Astrocyte (in vitro differentiated cells and primary cell): Measurements from ENCODE around the gene TBXT. TPM values are rescaled to one million over a fixed set of nuclear protein-coding genes. Genes with fewer than 3 reads are reported as not detected.

Source experiments
- DNase-seq: peaks from one replicate; pipeline ENCODE4 v3.0.0-alpha.2; 2010; ENCODE audit warnings: low read depth
- FAIRE-seq: peaks from 2 replicates; lab custom pipeline; 2011; peaks lifted over from hg19 to GRCh38; lab: Jason Lieb, UNC
- H2AFZ ChIP-seq: 2 replicates; pipeline ENCODE4 v1.6.0; 2012; ENCODE audit warnings: low read depth, low read length, inconsistent platforms
- H3K27ac ChIP-seq: 2 replicates; pipeline ENCODE4 v1.5.1; 2011; ENCODE audit warnings: low read depth, low read length, inconsistent platforms
- H3K27me3 ChIP-seq: 2 replicates; pipeline ENCODE4 v1.6.0; 2011; ENCODE audit warnings: low read length, inconsistent platforms; ENCODE audit not compliant: insufficient read depth
- H3K36me3 ChIP-seq: 2 replicates; pipeline ENCODE4 v1.5.1; 2011; ENCODE audit warnings: low read length, inconsistent platforms; ENCODE audit not compliant: insufficient read depth
- H3K4me1 ChIP-seq: 2 replicates; pipeline ENCODE4 v1.5.1; 2011; ENCODE audit warnings: low read length, inconsistent platforms; ENCODE audit not compliant: insufficient read depth
- H3K4me2 ChIP-seq: 2 replicates; pipeline ENCODE4 v1.6.0; 2012; ENCODE audit warnings: low read length, inconsistent platforms
- H3K4me3 ChIP-seq: 2 replicates; pipeline ENCODE4 v1.5.1; 2011; ENCODE audit warnings: low read depth, mild to moderate bottlenecking, low read length, inconsistent platforms; ENCODE audit not compliant: insufficient read depth
- H3K79me2 ChIP-seq: 2 replicates; pipeline ENCODE4 v1.6.0; 2012; ENCODE audit warnings: mild to moderate bottlenecking, low read length, inconsistent platforms; ENCODE audit not compliant: insufficient read depth
- H3K9ac ChIP-seq: 2 replicates; pipeline ENCODE4 v1.6.0; 2012; ENCODE audit warnings: mild to moderate bottlenecking, low read length, inconsistent platforms
- H3K9me3 ChIP-seq: 2 replicates; pipeline ENCODE4 v1.5.1; 2012; ENCODE audit warnings: low read depth, mild to moderate bottlenecking, low read length, inconsistent platforms; ENCODE audit not compliant: insufficient read depth
- H4K20me1 ChIP-seq: 2 replicates; pipeline ENCODE4 v1.6.0; 2012; ENCODE audit warnings: low read length, inconsistent platforms; ENCODE audit not compliant: insufficient read depth
- H3K27ac Mint-ChIP-seq: one replicate; pipeline ENCODE4 v1.8.0; 2021; ENCODE audit warnings: mild to moderate bottlenecking, mixed read lengths; ENCODE audit not compliant: unreplicated experiment
- H3K27me3 Mint-ChIP-seq: one replicate; pipeline ENCODE4 v1.8.0; 2021; ENCODE audit warnings: low read depth, mixed read lengths; ENCODE audit not compliant: unreplicated experiment
- H3K36me3 Mint-ChIP-seq: one replicate; pipeline ENCODE4 v1.8.0; 2021; ENCODE audit warnings: low read depth, mixed read lengths; ENCODE audit not compliant: unreplicated experiment
- H3K4me1 Mint-ChIP-seq: one replicate; pipeline ENCODE4 v1.8.0; 2021; ENCODE audit warnings: low read depth, mixed read lengths; ENCODE audit not compliant: unreplicated experiment
- H3K4me3 Mint-ChIP-seq: one replicate; pipeline ENCODE4 v1.8.0; 2021; ENCODE audit warnings: mild to moderate bottlenecking, moderate library complexity, mixed read lengths; ENCODE audit not compliant: unreplicated experiment
- H3K9me3 Mint-ChIP-seq: one replicate; pipeline ENCODE4 v1.8.0; 2021; ENCODE audit warnings: mild to moderate bottlenecking, mixed read lengths; ENCODE audit not compliant: unreplicated experiment
- EZH2 ChIP-seq: IDR thresholded peaks from 2 replicates; pipeline ENCODE4 v1.6.1; 2012; ENCODE audit warnings: mild to moderate bottlenecking, low read length, inconsistent platforms; ENCODE audit not compliant: insufficient read depth
- total RNA-seq: library from RNA; stranded (reverse); gene quantifications from 2 replicates; pipeline ENCODE4 v1.2.1, GENCODE V29; 2021
- TF ChIP-seq, protein P1 (sequence below): IDR thresholded peaks from 2 replicates; pipeline ENCODE4 v1.5.1; 2011; ENCODE audit warnings: low read depth, mild to moderate bottlenecking, inconsistent platforms, low read length, moderate library complexity; ENCODE audit not compliant: insufficient read depth

TBXT gene
- total RNA-seq, 1 donor from 2014 or later = not detected

DNA sequence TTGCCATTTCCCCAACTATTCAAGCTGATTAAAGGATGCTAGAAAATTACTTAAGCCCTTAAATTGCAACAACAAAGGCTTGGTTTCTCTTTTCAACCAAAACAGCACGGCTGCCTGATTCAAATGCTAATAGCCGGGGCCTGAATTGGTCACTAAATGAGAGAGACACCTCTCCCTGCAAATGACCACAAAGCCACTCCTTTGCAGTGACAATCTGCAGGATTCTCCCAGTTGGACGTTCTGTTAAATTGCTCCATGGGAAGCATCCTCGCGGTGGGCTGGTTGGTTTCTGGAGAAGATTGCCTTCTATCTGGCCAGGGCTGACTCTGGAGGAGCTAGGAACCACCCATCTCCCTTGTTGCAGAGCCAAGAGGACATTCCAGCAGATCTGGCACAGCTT is 29.7 kb upstream of the TBXT start:
- Histone ChIP-seq H3K4me1 (no peaks in the 10 kb centered on the region), H3K36me3 (no peaks in the 10 kb centered on the region), H3K27ac (no peak overlapping the region), H2AFZ (no peak overlapping the region), H3K9me3 (no peaks in the 10 kb centered on the region), H4K20me1 (no peaks in the 10 kb centered on the region), H3K4me3 (no peak overlapping the region), H3K4me2 (no peak overlapping the region), H3K79me2 (no peaks in the 10 kb centered on the region), H3K9ac (no peak overlapping the region), H3K27me3 (no peaks in the 10 kb centered on the region)
- peaks cover 32% of the 10 kb centered on the region for H3K27me3 Mint-ChIP-seq
- no peak for FAIRE-seq
- H3K36me3 Mint-ChIP-seq = no peaks in the 10 kb centered on the region
- H3K4me1 Mint-ChIP-seq = no peaks in the 10 kb centered on the region
- H3K9me3 Mint-ChIP-seq = no peaks in the 10 kb centered on the region
- H3K4me3 Mint-ChIP-seq = no peak overlapping the region
- no peak for TF ChIP-seq EZH2
- TF ChIP-seq, protein P1, sequence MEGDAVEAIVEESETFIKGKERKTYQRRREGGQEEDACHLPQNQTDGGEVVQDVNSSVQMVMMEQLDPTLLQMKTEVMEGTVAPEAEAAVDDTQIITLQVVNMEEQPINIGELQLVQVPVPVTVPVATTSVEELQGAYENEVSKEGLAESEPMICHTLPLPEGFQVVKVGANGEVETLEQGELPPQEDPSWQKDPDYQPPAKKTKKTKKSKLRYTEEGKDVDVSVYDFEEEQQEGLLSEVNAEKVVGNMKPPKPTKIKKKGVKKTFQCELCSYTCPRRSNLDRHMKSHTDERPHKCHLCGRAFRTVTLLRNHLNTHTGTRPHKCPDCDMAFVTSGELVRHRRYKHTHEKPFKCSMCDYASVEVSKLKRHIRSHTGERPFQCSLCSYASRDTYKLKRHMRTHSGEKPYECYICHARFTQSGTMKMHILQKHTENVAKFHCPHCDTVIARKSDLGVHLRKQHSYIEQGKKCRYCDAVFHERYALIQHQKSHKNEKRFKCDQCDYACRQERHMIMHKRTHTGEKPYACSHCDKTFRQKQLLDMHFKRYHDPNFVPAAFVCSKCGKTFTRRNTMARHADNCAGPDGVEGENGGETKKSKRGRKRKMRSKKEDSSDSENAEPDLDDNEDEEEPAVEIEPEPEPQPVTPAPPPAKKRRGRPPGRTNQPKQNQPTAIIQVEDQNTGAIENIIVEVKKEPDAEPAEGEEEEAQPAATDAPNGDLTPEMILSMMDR = no peak
- no peak overlapping the region for H3K27ac Mint-ChIP-seq
- no peak for DNase-seq

DNA sequence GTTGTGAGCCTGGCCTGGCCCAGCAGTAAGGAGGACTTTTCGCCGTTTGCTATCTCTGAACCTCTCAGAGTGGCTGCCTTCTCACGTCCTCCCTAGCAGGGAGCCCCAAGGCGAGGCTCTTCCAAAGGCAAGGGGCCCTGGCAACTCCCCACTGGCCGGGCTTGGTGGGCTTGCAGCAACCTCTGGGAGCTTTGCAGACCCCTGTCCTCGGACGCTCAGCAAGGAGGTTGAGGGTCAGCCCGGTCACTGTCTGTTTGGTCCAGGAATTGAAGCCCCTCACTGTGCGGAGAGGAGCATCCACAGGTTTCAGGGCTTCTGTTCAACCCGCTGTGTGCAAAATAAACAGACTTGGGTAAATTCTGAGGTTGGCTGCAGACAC is 28.2 kb upstream of the TBXT start:
- no peak overlapping the region for H3K27ac ChIP-seq
- H3K4me3 Mint-ChIP-seq = no peak overlapping the region
- H3K27me3 ChIP-seq = no peaks in the 10 kb centered on the region
- H2AFZ ChIP-seq = no peak overlapping the region
- H3K9me3 Mint-ChIP-seq = no peaks in the 10 kb centered on the region
- H3K27ac Mint-ChIP-seq = no peak overlapping the region
- H3K4me3 ChIP-seq = no peak overlapping the region
- TF ChIP-seq EZH2 = no peak
- TF ChIP-seq, protein P1 = no peak
- no peaks in the 10 kb centered on the region for H4K20me1 ChIP-seq
- H3K9ac ChIP-seq = no peak overlapping the region
- no peaks in the 10 kb centered on the region for H3K36me3 Mint-ChIP-seq
- peaks cover 36% of the 10 kb centered on the region for H3K27me3 Mint-ChIP-seq
- FAIRE-seq = no peak
- no peaks in the 10 kb centered on the region for H3K4me1 Mint-ChIP-seq
- H3K4me1 ChIP-seq = no peaks in the 10 kb centered on the region
- DNase-seq = no peak
- no peaks in the 10 kb centered on the region for H3K79me2 ChIP-seq
- H3K9me3 ChIP-seq = no peaks in the 10 kb centered on the region
- no peak overlapping the region for H3K4me2 ChIP-seq
- H3K36me3 ChIP-seq = no peaks in the 10 kb centered on the region

DNA sequence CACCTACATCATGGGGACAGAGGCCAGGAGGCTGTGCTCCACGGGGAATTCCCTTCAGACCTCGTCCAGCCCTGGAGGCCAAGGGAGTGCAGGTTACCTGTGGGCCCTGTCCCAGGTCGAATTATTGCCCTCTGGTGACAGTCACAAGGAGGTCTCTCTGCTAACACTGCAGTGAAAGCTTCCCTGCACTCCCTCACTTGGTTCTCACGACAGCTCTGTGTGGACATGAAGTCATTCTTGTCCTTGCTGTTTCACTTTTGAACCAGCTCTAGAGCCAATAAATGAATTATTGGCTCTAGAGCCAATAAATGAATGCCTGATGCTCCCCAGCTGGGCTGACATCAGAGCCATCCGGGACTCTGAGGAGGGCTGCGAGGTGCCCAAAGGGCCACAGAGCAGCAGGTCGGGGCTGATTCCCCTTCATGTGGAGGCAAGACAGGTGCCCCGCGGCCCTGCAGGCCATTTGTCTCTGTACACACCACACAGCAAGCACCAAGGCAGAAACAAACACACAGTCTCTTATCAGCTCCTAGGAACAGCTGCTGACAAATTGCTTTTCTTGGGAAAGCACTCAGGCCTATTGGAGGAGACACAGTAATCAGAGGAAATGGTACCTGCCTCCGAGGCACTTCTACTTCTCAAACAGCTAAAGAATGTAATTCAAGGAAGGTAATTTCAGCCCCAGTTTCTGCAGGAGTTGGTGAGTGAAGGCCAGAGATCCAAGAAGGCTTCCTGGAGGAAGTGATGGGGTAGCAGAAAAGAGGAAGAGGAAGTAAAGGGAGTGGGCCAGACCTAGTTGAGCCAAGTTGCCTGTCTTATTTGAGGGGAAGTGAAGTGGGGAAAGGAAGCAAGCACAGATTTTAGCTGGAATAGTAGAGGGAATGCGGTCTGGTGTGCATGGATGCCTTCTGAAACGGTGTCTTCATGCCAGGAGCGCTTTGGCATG is 27.5 kb upstream of the TBXT start:
- H3K4me1 Mint-ChIP-seq = no peaks in the 10 kb centered on the region
- Histone ChIP-seq H4K20me1 (no peaks in the 10 kb centered on the region), H3K4me3 (no peak overlapping the region), H3K79me2 (no peaks in the 10 kb centered on the region), H3K27ac (no peak overlapping the region), H3K4me2 (no peak overlapping the region), H3K4me1 (no peaks in the 10 kb centered on the region), H3K27me3 (no peaks in the 10 kb centered on the region), H3K36me3 (no peaks in the 10 kb centered on the region), H3K9me3 (no peaks in the 10 kb centered on the region), H3K9ac (no peak overlapping the region), H2AFZ (no peak overlapping the region)
- DNase-seq (no peak), FAIRE-seq (no peak)
- H3K4me3 Mint-ChIP-seq = no peak overlapping the region
- TF ChIP-seq, protein P1 = no peak
- TF ChIP-seq EZH2 = no peak
- H3K27ac Mint-ChIP-seq = no peak overlapping the region
- no peaks in the 10 kb centered on the region for H3K36me3 Mint-ChIP-seq
- H3K9me3 Mint-ChIP-seq = no peaks in the 10 kb centered on the region
- H3K27me3 Mint-ChIP-seq = peaks cover 37% of the 10 kb centered on the region
